SK-N-MC (cell line): ENCODE data around the gene CACTIN.

Experiments
- EZH2 ChIP-seq: fragments of 200-600 bp; sonication (generic); IDR thresholded peaks from one replicate; pipeline ENCODE4 v1.6.1; 2017; ENCODE audit warnings: antibody characterized with exemption
- POLR2AphosphoS5 ChIP-seq: IDR thresholded peaks from 2 replicates; pipeline ENCODE4 v1.6.1; 2012; ENCODE audit warnings: mild to moderate bottlenecking, low read depth, low read length, borderline replicate concordance

- no peak for TF ChIP-seq EZH2
- TF ChIP-seq POLR2AphosphoS5 = no peak
Observed at GRCh38 chr19:3669082-3669946, 42.7 kb upstream of the CACTIN start.
